CD4-positive, alpha-beta T cell treated with Interleukin-17A for 1 hour (primary cell): ENCODE measurements around the gene POLR3E.

Source experiments
- DNase-seq: peaks from one replicate; pipeline ENCODE4 v3.0.0-alpha.2; 2020

The POLR3E gene

GRCh38 chr16:22297114-22297870, at the start of gene POLR3E:
POLR3E (plus strand) TSS chr16:22297409; CDS start chr16:22302969, 5,560 bp downstream.
- peak; percentile 99 for DNase-seq

GRCh38 chr16:22250522-22250921, 46.7 kb upstream of the POLR3E start:
- DNase-seq: no peak

GRCh38 chr16:22252317-22252716, 44.9 kb upstream of the POLR3E start:
- no peak for DNase-seq

GRCh38 chr16:22253272-22253671, 43.9 kb upstream of the POLR3E start:
- DNase-seq: no peak

- DNase-seq: no peak
Observed at GRCh38 chr16:22255335-22255734, 41.9 kb upstream of the POLR3E start.

GRCh38 chr16:22257440-22257839, 39.8 kb upstream of the POLR3E start:
- no peak for DNase-seq

GRCh38 chr16:22260490-22260889, 36.7 kb upstream of the POLR3E start:
- DNase-seq: no peak

- DNase-seq: peak; percentile 15
Observed at GRCh38 chr16:22262460-22262859, 34.7 kb upstream of the POLR3E start.

GRCh38 chr16:22264786-22265185, 32.4 kb upstream of the POLR3E start:
- no peak for DNase-seq

GRCh38 chr16:22265351-22265750, 31.9 kb upstream of the POLR3E start:
- no peak for DNase-seq

- DNase-seq: no peak
Observed at GRCh38 chr16:22266546-22266945, 30.7 kb upstream of the POLR3E start.

GRCh38 chr16:22267764-22268163, 29.4 kb upstream of the POLR3E start:
- no peak for DNase-seq

- DNase-seq: no peak
Observed at GRCh38 chr16:22270525-22270924, 26.7 kb upstream of the POLR3E start.

- DNase-seq: no peak
Observed at GRCh38 chr16:22272870-22273650, 24.1 kb upstream of the POLR3E start.

GRCh38 chr16:22274916-22275315, 22.3 kb upstream of the POLR3E start:
- DNase-seq: no peak

- no peak for DNase-seq
Observed at GRCh38 chr16:22278441-22279230, 18.6 kb upstream of the POLR3E start.

- DNase-seq: no peak
Observed at GRCh38 chr16:22282254-22282892, 14.8 kb upstream of the POLR3E start.

GRCh38 chr16:22284637-22285036, 12.6 kb upstream of the POLR3E start:
- no peak for DNase-seq

- DNase-seq: no peak
Observed at GRCh38 chr16:22285080-22285479, 12.1 kb upstream of the POLR3E start.

- DNase-seq: no peak
Observed at GRCh38 chr16:22291020-22291419, 6.2 kb upstream of the POLR3E start.

- DNase-seq: no peak
Observed at GRCh38 chr16:22291860-22292318, 5.3 kb upstream of the POLR3E start.

- DNase-seq: no peak
Observed at GRCh38 chr16:22292320-22292719, 4.9 kb upstream of the POLR3E start.
